HepG2 (cell line): ENCODE results near the gene MAP3K7CL. TPM values are rescaled to one million over a fixed set of nuclear protein-coding genes. Genes with fewer than 3 reads are reported as not detected.

Experiments
- ATAC-seq: fragments of 200-7000 bp; cut with Tn5 transposase; 3 replicates; pipeline ENCODE4 v1.9.1; 2020; ENCODE audit warnings: mild to moderate bottlenecking, moderate library complexity
- BruUV-seq: library from RNA; stranded (reverse); fragments of 400-500 nt; replicated peaks from 2 replicates; lab custom pipeline; 2021; lab: Mats Ljungman, UMichigan
- CTCF ChIA-PET: fragments of 300-600 bp; formaldehyde crosslinking; extraction: SDS; loops from one replicate; lab custom pipeline; 2021; ENCODE audit warnings: low total read pairs, inconsistent platforms, low intra/inter-chr PET ratio; lab: Yijun Ruan, JAX
- POLR2A ChIA-PET: fragments of 350-600 bp; sonication (Branson Sonifier 250); formaldehyde crosslinking; loops from one replicate; lab custom pipeline; 2020; ENCODE audit warnings: antibody characterized with exemption, inconsistent platforms; lab: Yijun Ruan, JAX
- DNase-seq: peaks from one replicate; pipeline ENCODE4 v3.0.0-alpha.2; 2015; ENCODE audit warnings: low spot score
- FAIRE-seq: peaks from 3 replicates; lab custom pipeline; 2011; peaks lifted over from hg19 to GRCh38; lab: Jason Lieb, UNC
- H2AFZ ChIP-seq: one replicate; pipeline ENCODE4 v1.6.1; 2011; ENCODE audit warnings: low read length, inconsistent platforms
- H3K27ac ChIP-seq: fragments of 300-600 bp; 3 replicates; pipeline ENCODE4 v1.8.0; 2011; ENCODE audit warnings: mixed run types, mild to moderate bottlenecking, mixed read lengths, low read length, inconsistent platforms; ENCODE audit not compliant: insufficient read depth; ENCODE audit errors: extremely low read length
- H3K27me3 ChIP-seq, 2 experiments: fragments of 200-600 bp in 1 of 2; 2 replicates in 1 of 2; 3 replicates in 1 of 2; pipeline versions ENCODE4 v1.6.0 to v1.8.0; 2011; ENCODE audit warnings: low read length in 2 of 2, mild to moderate bottlenecking in 2 of 2, moderate library complexity in 2 of 2, inconsistent platforms in 1 of 2; ENCODE audit not compliant: insufficient read depth in 2 of 2, control insufficient read depth in 1 of 2
- H3K36me3 ChIP-seq, 2 experiments: fragments of 200-600 bp in 1 of 2; replicated peaks in 1 of 2; 2 replicates in 1 of 2; 3 replicates in 1 of 2; pipeline versions ENCODE4 v1.5.1 to v1.8.0; 2011; ENCODE audit warnings: low read length in 2 of 2, inconsistent platforms in 1 of 2; ENCODE audit not compliant: insufficient read depth in 2 of 2, control insufficient read depth in 1 of 2
- H3K4me1 ChIP-seq: 2 replicates; pipeline ENCODE4 v1.5.1; 2012; ENCODE audit warnings: low read length, inconsistent platforms; ENCODE audit not compliant: insufficient read depth
- H3K4me2 ChIP-seq: 2 replicates; pipeline ENCODE4 v1.6.0; 2011; ENCODE audit warnings: low read depth, low read length, inconsistent platforms
- H3K4me3 ChIP-seq, 3 experiments: fragments of 200-600 bp in 1 of 3; sonication (generic), shearing (Covaris generic) in 1 of 3; replicated peaks in 1 of 3; 2 replicates each; pipeline ENCODE4 v1.5.1; 2011 to 2016; ENCODE audit warnings: low read length in 3 of 3, inconsistent platforms in 2 of 3, low read depth in 2 of 3, mild to moderate bottlenecking in 2 of 3, control low read depth in 1 of 3, mixed read lengths in 1 of 3; ENCODE audit not compliant: insufficient read depth in 1 of 3
- H3K79me2 ChIP-seq: one replicate; pipeline ENCODE4 v1.6.1; 2011; ENCODE audit warnings: low read length, inconsistent platforms; ENCODE audit not compliant: insufficient read depth
- H3K9ac ChIP-seq: 2 replicates; pipeline ENCODE4 v1.6.0; 2011; ENCODE audit warnings: mild to moderate bottlenecking, low read depth, low read length, inconsistent platforms; ENCODE audit not compliant: insufficient read depth
- H3K9me3 ChIP-seq: 2 replicates; pipeline ENCODE4 v1.5.1; 2012; ENCODE audit warnings: mild to moderate bottlenecking, low read length
- H4K20me1 ChIP-seq: 2 replicates; pipeline ENCODE4 v1.6.0; 2011; ENCODE audit warnings: inconsistent platforms, mild to moderate bottlenecking, low read length, moderate library complexity; ENCODE audit not compliant: insufficient read depth
- CC2D1A ChIP-seq: sonication (generic); formaldehyde crosslinking; IDR thresholded peaks from 2 replicates; pipeline ENCODE4 v1.8.1; 2023; ENCODE audit warnings: mild to moderate bottlenecking, missing genetic modification reagents
- MED1 ChIP-seq: sonication (generic); formaldehyde crosslinking; IDR thresholded peaks from 2 replicates; pipeline ENCODE4 v1.4.0; 2020; ENCODE audit warnings: missing genetic modification reagents
- PCBP2 ChIP-seq: fragments of 200-400 bp; formaldehyde crosslinking; optimal IDR thresholded peaks from 2 replicates; pipeline ENCODE3; 2018; ENCODE audit warnings: low read length, low read depth; ENCODE audit not compliant: poor library complexity, severe bottlenecking
- PHF5A ChIP-seq: IDR thresholded peaks from one replicate; pipeline ENCODE4 v1.6.1; 2018; ENCODE audit warnings: low read depth, missing genetic modification reagents; ENCODE audit not compliant: unreplicated experiment
- SCMH1 ChIP-seq: sonication (generic); formaldehyde crosslinking; IDR thresholded peaks from 2 replicates; pipeline ENCODE4 v1.9.0; 2021; ENCODE audit warnings: missing genetic modification reagents, mild to moderate bottlenecking, borderline replicate concordance
- ZNF577 ChIP-seq: sonication (generic); formaldehyde crosslinking; IDR thresholded peaks from 2 replicates; pipeline ENCODE4 v1.4.0; 2020; ENCODE audit warnings: mild to moderate bottlenecking, low read depth, missing genetic modification reagents, borderline replicate concordance
- ZNF776 ChIP-seq: sonication (generic); formaldehyde crosslinking; IDR thresholded peaks from 2 replicates; pipeline ENCODE4 v1.4.0; 2020; ENCODE audit warnings: mild to moderate bottlenecking, missing genetic modification reagents
- WGBS: methylation state at CpG from one replicate; pipeline ENCODE4 v1.1.6; 2017; ENCODE audit warnings: low lambda C conversion rate; 5-methylcytosine and 5-hydroxymethylcytosine counted together
- in situ Hi-C: cut with HindIII; loops from 2 replicates; pipeline ENCODE4 v1.10.0; 2017; ENCODE audit warnings: low pct_unique_long_range_greater_than_20kb; ENCODE audit not compliant: extremely low pct_ligation_motif_present
- intact Hi-C: fragments of 100-400 bp; cut with micrococcal nuclease; formaldehyde crosslinking; loops from one replicate; pipeline ENCODE4 v1.10.0; 2022; ENCODE audit not compliant: unreplicated experiment
- polyA plus RNA-seq, 8 experiments: library from polyadenylated mRNA; depleted of rRNA in 3 of 8; stranded (reverse) in 7 of 8; unstranded in 1 of 8; fragments of >200 nt; fragmentation: Illumina TruSeq in 4 of 8; extraction: Trizol in 4 of 8; gene quantifications; 2 replicates each; pipeline versions ENCODE4 v1.2.1 to v1.2.3, GENCODE V29; 2011 to 2016; ENCODE audit warnings: low read depth in 4 of 8, missing spikeins in 1 of 8, mixed read lengths in 1 of 8; ENCODE audit not compliant: insufficient read depth in 1 of 8
- total RNA-seq, 5 experiments: library from RNA; depleted of rRNA; stranded (reverse); fragments of >200 nt; fragmentation: Illumina TruSeq; extraction: Trizol; gene quantifications; 2 replicates each; pipeline ENCODE4 v1.2.3, GENCODE V29; 2016; ENCODE audit warnings: low read depth in 1 of 5
- TF ChIP-seq, protein P1 (sequence below): sonication (generic); formaldehyde crosslinking; conservative IDR thresholded peaks from 2 replicates; pipeline ENCODE4 v1.5.0; 2020; ENCODE audit warnings: missing genetic modification reagents
- TF ChIP-seq, protein P2 (sequence below): sonication (generic); formaldehyde crosslinking; IDR thresholded peaks from 2 replicates; pipeline ENCODE4 v1.8.1; 2023; ENCODE audit warnings: mild to moderate bottlenecking, missing genetic modification reagents, borderline replicate concordance
- TF ChIP-seq, protein P3 (sequence below): sonication (generic); formaldehyde crosslinking; IDR thresholded peaks from 2 replicates; pipeline ENCODE4 v1.4.0; 2020; ENCODE audit warnings: missing genetic modification reagents
- TF ChIP-seq, protein P4 (sequence below): sonication (generic); formaldehyde crosslinking; IDR thresholded peaks from 2 replicates; pipeline ENCODE4 v1.5.1; 2020; ENCODE audit warnings: mild to moderate bottlenecking, moderate library complexity, missing genetic modification reagents

The MAP3K7CL gene
- total and polyA plus RNA-seq, 2 of the 13 experiments (the other 11 are each of a cell fraction or from before 2014, with no cell fraction given): 0.04 to 0.15 TPM

DNA sequence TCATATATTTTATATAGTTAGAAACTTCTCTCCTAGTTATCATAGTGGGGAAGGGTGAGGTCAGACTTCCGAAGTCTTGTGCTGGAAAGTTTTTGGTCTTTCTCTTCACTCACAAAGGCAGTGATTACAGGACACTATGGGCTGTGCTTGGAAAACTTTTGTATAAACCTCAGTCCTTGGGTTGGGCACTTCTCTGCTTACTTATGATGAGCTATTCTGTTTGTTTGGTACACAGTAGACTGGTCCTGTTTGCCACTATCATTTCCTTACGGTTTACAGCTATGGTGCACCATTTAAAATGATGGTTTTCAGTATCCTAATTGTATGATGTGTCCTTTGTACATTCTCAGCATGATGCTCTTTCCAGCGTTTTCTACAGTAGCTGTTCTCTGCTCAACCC is 75.5 kb downstream of the MAP3K7CL start:
- H3K9me3 ChIP-seq: peaks cover 5% of the 10 kb centered on the region
- no peaks in the 10 kb centered on the region; a peak in 1 of 5 replicates for H3K27me3 ChIP-seq
- intact Hi-C loops: no loop called here
- in situ Hi-C loops: no loop called here
- H3K4me2 ChIP-seq: no peak overlapping the region
- ATAC-seq: no peak
- CTCF ChIA-PET: no interaction called here
- FAIRE-seq: no peak
- no peak overlapping the region for H3K4me3 ChIP-seq
- H3K79me2 ChIP-seq: no peaks in the 10 kb centered on the region
- no peak overlapping the region for H2AFZ ChIP-seq
- no peaks in the 10 kb centered on the region for H3K4me1 ChIP-seq
- POLR2A ChIA-PET: interaction anchor here (1.1 kb wide), 1 partner anchor 9 kb away, joined by 3 read pairs; no protein-coding TSS in a partner anchor
- BruUV-seq: no TSS peak
- no peak overlapping the region for H3K27ac ChIP-seq
- H3K9ac ChIP-seq: no peak overlapping the region
- no peak for TF ChIP-seq MED1
- TF ChIP-seq, protein P1, sequence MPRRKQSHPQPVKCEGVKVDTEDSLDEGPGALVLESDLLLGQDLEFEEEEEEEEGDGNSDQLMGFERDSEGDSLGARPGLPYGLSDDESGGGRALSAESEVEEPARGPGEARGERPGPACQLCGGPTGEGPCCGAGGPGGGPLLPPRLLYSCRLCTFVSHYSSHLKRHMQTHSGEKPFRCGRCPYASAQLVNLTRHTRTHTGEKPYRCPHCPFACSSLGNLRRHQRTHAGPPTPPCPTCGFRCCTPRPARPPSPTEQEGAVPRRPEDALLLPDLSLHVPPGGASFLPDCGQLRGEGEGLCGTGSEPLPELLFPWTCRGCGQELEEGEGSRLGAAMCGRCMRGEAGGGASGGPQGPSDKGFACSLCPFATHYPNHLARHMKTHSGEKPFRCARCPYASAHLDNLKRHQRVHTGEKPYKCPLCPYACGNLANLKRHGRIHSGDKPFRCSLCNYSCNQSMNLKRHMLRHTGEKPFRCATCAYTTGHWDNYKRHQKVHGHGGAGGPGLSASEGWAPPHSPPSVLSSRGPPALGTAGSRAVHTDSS (CRISPR knock-in tag): no peak
- TF ChIP-seq PCBP2: no peak
- no peak for TF ChIP-seq SCMH1 (CRISPR knock-in tag)
- no peak for TF ChIP-seq CC2D1A (CRISPR knock-in tag)
- TF ChIP-seq ZNF776 (CRISPR knock-in tag): no peak
- DNase-seq: no peak
- H3K36me3 ChIP-seq: no peaks in the 10 kb centered on the region
- no peaks in the 10 kb centered on the region for H4K20me1 ChIP-seq
- 2% methylated on average over 3 of the region's 3 CpGs for WGBS

DNA sequence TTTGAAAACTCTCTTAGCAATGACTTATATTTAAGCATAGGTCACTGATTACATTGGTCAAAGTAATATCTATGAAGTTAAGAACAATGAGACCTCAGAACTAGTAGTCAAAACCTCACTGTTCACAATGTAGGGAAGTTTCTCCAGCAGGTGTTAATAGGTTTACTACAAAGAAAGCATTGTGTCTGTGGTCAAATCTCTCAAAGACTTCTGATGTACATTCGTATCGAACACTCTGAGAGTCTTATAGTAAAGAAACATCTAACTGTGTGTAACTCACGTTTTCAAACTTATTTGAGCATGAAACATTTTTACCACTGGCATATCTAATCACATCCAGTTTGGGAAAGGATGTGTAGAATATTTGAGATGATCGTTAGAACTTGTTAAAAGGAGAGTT is 76.0 kb downstream of the MAP3K7CL start:
- Histone ChIP-seq H3K9me3 (peaks cover under 1% of the 10 kb centered on the region; the same call in 1 of the 2 replicates), H3K27ac (no peak overlapping the region), H3K36me3 (no peaks in the 10 kb centered on the region), H3K9ac (no peak overlapping the region), H3K27me3 (no peaks in the 10 kb centered on the region; a peak in 1 of 5 replicates), H3K4me2 (no peak overlapping the region), H3K79me2 (no peaks in the 10 kb centered on the region), H3K4me3 (no peak overlapping the region), H2AFZ (no peak overlapping the region), H3K4me1 (no peaks in the 10 kb centered on the region), H4K20me1 (no peaks in the 10 kb centered on the region)
- ChIA-PET POLR2A (interaction anchor here (1.1 kb wide), 1 partner anchor 9 kb away, joined by 3 read pairs; no protein-coding TSS in a partner anchor), CTCF (no interaction called here)
- no TSS peak for BruUV-seq
- no peak for ATAC-seq
- WGBS: under 1% methylated on average over 4 of the region's 4 CpGs
- no peak for FAIRE-seq
- in situ Hi-C loops (no loop called here), intact Hi-C loops (no loop called here)
- TF ChIP-seq, protein P2, sequence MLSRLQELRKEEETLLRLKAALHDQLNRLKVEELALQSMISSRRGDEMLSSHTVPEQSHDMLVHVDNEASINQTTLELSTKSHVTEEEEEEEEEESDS (CRISPR knock-in tag): no peak
- no peak for TF ChIP-seq ZNF577 (CRISPR knock-in tag)
- TF ChIP-seq, protein P3, sequence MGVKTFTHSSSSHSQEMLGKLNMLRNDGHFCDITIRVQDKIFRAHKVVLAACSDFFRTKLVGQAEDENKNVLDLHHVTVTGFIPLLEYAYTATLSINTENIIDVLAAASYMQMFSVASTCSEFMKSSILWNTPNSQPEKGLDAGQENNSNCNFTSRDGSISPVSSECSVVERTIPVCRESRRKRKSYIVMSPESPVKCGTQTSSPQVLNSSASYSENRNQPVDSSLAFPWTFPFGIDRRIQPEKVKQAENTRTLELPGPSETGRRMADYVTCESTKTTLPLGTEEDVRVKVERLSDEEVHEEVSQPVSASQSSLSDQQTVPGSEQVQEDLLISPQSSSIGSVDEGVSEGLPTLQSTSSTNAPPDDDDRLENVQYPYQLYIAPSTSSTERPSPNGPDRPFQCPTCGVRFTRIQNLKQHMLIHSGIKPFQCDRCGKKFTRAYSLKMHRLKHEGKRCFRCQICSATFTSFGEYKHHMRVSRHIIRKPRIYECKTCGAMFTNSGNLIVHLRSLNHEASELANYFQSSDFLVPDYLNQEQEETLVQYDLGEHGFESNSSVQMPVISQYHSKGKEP (CRISPR knock-in tag): no peak
- no peak for TF ChIP-seq PHF5A (CRISPR knock-in tag)
- TF ChIP-seq, protein P4, sequence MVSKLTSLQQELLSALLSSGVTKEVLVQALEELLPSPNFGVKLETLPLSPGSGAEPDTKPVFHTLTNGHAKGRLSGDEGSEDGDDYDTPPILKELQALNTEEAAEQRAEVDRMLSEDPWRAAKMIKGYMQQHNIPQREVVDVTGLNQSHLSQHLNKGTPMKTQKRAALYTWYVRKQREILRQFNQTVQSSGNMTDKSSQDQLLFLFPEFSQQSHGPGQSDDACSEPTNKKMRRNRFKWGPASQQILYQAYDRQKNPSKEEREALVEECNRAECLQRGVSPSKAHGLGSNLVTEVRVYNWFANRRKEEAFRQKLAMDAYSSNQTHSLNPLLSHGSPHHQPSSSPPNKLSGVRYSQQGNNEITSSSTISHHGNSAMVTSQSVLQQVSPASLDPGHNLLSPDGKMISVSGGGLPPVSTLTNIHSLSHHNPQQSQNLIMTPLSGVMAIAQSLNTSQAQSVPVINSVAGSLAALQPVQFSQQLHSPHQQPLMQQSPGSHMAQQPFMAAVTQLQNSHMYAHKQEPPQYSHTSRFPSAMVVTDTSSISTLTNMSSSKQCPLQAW (CRISPR knock-in tag): no peak
- no peak for DNase-seq
